GM18498 (cell line): Measurements from ENCODE around the gene CHRNA4.

Source experiments
- ATAC-seq: cut with Tn5 transposase; IDR thresholded peaks from one replicate; pipeline ENCODE4 v1.9.1; 2021; ENCODE audit warnings: mild to moderate bottlenecking, moderate library complexity; ENCODE audit not compliant: unreplicated experiment

The CHRNA4 gene

DNA sequence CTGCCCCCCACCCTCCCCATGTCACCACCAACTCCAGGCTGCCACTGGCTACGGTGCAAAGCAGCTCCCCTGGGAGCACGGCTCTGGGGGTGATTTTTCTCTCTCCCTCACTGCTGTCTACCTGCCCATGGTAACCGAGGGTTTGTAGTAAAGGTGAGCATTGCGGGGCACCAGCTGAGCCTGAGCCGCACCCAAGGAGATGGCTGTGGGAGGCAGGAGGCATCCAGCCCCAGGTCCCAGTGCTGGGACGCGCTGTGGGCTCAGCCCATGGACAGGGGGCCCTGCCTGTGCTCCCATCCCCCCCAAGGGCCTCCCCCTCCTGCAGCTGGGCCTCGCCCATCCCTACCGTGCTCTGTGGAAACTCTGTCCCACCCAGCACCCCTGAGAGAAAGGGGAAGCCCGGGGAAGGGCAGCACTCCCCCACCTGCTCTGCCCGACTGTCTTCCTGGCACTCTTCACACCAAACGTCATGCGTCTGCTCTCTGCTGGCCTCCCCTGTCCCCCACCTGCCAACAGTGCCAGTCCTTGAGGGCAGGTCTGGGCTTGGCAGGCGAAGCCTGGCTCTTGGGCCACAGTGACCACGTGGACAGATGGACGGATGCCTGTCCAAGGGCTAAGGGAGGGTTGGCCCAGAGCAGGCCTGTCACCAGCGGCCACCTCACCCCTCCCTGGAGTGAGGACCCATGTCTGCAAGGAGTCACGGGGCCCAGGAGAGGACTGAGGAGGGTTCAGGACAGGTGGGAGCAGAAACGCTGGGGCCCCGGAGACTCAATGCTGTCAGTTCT, 3.8 kb upstream of the CHRNA4 start:
- no peak for ATAC-seq

DNA sequence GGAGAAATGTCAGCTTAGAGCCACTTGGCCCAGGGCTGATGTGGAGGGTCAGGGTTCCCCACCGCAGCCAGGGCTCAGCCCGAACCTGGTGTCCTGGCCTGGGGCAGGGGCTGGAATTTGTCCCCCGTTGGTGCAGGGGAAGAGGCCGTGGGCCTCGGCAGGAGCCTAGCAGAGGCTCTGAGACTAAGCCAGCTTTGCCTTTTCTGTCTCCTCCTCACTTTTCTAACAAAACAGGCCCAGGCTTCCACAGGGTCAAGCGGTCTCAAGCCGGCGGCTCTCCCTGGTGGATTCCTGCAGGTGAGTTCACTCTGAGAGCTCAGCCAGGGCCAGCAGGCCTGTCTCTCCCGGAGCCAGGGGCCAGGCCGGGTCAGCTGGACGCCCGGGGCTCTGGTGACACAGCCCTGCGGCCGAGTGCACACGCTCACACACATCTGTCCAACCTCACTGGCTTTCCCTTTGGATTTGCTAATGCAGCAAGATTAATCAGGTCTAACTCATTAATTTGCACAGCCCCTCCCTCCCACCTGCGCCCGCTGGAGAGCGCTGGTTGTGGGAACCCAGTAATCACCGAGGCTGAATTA, 2.9 kb upstream of the CHRNA4 start:
- ATAC-seq: no peak

DNA sequence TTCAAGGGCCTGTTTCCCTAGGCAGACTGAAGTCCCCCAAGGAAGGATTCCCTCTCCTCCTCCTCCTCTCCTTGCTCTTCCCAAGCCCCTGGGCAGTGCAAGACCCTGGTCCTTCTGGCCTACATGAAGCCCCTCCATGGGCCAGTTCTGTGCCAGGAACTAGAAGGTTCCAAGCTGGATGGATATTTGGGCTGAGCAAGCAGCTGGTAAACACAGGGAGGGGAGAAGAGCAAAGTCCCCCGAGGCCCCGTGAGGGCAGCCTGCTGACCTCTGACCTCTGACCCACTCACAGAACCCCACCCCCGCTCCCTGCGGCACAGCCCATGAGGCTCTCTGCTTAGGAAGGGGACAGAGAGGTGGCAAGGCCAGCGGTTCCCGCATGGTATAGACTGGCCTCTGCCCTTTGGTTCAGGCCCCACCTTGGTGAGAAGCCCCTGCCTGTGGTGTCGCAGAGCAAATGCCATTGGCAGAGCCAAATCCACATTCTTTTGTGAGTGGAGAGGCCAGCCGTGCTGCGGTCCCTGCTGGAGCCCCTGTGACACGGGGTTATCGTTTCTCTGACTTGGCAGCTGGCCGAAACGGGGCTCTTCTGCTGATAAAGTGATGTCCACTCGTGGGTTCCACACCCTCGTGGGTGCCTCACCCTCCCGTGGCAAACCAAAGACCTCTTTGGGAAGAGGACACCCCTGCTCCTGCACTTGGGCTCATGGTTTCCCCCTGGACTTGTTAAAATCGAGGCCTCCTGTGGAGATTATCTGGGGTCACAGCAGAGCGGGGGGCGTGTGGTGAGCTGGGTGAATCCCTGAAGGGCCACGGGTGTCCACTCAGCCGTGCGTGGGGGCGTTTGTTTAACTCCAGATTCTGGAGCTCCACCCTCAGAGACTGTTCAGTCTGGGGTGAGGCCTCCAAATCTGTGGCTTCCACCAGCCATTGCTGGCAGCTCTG, 2.1 kb upstream of the CHRNA4 start:
- ATAC-seq: no peak

DNA sequence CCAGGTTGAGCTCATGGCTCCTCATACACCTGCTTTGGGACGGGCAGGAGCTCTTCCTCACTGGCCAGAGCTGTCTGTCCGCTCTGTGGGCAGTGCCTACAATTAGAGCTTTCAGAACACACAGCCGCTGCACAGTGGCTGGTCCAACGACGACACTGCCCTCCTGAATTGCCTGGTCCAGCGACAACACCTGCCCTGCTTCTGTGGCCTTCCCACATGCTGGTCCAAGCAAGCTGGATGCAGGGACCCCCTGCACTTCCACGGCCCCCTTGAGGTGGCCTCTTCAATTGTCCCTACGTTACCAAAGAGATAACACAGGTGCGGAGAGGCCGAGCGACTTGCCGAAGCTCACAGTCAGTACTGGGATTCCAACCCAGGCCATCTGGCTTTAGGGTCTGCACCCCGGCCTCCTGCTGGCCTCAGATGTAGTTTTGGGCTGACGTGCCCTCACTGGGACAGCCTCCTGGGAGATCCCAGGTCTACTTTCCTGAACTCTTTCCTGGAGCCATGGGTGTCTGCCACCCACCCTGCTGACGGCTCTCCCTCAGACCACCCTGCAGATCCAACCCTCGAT, 1.4 kb upstream of the CHRNA4 start:
- ATAC-seq: no peak

DNA sequence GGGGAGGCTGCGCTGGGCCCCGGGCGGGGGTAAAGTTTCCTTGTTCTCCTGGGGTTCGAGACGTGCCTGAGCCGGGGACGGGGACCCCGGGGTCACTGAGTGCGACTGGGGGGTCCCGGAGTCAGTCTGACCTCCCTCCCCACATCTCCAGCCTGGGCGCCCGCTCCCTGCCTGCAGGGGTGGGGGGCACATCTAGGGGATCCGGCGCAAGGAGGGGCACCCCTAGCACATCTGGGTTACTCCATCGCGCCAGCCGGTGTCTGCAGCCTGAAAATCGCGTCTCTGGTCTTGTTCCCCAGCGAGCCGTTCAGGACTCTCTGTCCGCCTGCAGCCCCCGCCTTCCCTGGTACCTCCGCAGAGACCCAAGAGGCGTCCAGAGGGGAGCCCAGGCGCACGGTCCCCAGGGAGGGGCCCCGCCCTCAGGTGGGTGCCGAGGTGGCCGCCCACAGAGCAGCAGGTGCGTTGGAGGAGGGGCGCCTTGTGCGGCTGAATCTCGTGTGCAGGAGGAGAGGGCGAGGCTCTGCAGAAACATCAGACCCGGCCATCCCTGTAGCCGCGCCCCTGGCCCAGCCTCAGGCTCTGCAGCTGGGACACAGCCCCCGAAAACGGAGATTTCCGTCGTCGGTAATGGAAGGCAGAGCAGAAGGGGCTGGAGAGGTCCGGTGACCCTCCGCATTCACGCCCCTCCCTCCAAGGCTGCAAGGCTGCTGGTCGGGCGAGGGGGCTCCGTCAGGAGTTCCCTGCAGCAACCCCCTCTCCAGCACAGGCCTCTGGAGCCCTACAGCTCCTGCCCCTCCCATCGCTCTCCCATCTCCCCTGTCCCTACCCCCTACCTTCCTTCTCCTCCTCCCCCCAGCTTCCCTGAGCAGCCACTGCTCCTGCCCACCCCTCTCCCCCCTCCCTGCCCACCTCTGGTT, 628 bp upstream of the CHRNA4 start:
- ATAC-seq: no peak

DNA sequence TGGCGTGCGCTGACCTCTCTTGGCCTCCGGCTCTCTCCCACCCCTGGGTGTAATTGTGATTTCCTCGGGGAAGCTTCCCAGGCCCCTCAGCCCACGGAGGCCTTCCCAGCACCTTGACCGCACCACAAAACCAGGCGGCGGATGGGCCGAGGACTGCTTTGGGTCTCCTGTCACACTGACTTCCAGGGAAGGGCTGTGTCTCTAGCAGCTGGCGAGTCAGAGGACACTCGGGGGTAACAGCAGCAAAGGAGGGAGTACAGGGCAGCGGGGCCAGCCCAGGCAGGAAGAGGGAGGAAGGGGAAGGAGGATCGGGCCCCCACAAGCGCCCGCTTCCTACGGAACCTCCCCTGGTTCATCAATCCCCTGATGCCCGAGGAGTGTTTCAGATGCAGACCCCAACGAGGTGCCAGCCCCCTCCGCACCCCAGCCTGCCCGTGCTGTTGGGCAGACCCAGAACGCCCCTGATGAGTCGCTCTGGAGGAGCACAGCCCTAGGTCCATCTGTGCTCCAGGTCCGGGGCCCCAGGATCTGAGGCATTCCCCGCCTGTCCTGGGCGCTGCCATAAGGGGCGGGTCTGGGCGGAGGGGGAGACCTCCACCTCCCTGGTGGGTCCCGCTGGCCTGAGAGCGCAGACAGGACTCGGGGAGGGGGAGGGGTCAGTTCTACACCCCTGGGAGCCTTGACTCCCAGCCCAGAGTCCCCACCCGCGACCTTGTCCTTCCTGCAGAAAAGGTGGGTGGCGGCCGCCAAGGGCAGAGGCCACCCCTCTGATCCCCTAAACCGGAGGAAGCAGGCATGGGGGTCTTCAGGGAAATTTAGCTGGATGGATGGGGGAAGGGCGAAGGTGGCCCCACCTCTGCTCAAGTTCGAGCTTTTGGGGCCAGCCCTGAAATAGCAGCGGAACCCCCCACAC, 956 bp downstream of the CHRNA4 start:
- no peak for ATAC-seq

DNA sequence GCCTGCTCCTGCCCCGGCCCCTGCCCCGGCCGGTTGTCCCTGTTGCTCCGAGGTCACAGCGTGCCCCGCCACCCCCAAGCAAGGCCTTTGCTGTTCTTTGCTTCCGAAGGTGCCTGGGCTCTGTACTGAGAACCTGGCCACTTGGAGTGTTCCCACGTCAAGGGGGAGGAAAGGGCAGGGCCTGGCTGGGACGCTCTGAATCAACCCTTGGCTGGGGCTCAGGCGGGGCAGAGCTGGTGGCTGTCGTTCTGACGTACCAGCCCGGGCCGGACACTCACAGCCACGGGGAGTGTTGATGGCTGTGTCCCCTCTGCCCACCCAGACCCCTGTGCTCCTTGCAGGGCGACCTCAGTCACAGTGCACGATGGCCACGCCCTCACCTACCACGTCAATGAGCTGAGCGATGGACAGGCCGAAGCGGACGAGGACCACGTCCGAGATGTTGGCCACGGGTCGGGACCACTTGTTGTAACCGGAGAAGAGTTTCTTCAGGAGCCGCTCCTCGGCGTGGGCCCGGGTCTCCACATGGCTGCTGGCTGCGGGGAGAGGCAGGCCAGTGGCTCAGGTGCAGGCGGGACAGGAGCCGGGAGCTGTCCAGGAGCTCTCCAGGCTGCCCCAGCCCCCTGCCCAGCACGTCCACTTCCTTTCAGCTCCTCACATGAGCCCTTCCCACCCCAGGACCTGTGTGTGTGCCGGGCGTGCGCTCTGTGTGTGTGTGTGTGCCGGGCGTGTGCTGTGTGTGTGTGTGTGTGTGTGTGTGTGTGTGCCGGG, 1.8 kb downstream of the CHRNA4 start:
- ATAC-seq: no peak

DNA sequence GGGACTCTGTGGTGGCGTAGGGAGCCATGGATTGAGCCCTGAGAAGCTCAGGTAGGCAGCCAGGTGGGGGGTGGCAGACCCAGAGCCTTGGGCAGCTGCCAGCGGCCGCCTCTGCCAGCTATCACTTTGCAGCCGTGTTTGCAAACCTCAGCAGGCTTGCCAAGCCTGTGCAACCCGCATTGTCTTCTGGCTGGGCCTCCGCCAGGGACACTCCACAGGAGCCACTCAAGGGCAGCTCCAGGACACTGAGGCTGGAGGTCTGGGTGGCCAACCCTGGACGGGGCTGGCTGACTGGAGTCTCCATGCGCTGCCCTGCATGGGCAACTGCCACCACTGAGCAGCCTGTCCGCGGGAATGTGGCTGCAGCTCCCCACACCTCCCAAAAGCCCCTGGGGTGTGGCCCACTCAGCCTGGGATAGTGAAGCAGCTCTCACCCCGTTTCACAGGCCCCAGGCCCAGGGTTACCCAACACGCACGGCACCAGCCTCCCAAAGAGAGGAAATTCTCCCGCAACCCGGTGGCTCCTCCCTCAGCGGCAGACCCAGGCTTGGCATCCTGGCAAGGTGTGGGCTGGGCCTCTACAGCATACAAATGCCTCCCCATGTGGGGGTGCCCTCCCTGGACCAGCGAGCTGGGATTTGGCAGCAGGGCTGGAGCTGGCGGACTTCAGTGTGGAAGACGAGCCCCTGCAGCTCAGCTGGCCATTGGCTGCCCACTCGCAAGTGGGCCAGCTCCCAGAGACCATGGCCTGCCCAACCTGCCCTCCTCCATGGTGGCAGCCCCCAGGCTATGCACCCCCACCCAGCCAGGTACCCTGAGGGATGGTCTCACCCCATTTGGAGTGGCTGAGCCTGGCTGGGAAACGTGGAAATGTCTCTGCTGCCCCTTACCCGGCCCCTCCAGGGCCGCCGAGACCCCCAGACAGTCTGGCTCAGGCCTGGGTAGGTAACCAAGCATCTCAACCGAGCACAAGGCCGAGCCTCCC, 2.9 kb downstream of the CHRNA4 start:
- no peak for ATAC-seq

DNA sequence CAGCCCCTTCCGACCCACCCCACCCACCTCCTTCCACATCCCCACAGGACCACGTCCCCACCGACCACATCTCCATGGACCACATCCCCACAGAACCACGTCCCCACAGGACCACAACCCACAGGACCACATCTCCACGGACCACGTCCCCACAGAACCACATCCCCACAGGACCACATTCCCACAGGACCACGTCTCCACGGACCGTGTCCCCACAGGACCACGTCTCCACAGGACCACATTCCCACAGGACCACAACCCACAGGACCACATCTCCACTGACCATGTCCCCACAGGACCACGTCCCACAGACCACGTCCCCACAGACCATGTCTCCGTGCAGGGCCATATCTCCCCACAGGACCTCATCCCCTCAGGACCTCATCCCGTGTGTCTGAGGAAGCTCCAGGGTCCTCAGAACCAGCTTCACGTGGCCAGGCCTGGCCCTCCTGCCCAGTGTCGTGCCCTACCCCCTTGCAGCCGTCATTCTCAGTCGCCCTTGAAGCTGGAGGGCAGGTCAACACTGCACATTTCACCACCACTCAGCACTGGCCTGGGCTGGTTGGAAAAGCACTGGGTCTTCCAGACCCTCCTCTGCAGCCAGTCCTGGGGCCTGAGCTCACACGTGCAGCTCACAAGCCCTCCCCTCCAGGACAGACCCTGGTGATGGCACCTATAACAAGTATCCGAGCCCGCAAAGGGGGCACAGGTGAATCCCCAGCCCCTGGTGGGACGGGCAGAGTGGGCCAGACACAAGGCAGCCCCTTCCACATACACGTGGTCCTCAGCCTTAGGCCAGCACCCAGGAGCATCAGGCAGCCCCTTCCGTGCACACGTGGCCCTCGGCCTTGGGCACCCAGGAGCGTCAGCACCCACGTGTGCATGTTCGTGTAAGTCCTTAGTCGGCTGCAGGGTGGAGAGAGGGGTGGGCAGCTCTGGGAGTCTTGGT, 3.9 kb downstream of the CHRNA4 start:
- no peak for ATAC-seq

DNA sequence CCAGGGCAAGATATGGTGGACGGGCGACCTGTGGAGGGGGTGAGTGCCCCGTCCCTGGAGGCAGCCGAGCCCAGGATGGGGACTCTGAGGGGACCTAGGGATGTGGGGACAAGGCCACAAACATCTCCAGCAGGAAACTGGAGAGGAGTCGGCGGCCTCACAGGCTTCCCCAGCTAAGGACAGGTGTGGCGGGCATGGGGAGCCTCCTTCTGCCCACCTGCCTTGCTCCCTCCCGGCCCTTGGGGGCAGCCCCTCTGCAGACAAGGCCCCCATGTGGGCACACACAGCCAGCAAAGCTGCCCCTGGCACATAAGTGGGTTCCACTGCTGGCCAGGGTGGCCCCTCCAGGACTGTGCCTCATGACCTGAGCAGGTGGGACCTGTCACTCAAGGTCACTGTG, 4.6 kb downstream of the CHRNA4 start:
- ATAC-seq: no peak

DNA sequence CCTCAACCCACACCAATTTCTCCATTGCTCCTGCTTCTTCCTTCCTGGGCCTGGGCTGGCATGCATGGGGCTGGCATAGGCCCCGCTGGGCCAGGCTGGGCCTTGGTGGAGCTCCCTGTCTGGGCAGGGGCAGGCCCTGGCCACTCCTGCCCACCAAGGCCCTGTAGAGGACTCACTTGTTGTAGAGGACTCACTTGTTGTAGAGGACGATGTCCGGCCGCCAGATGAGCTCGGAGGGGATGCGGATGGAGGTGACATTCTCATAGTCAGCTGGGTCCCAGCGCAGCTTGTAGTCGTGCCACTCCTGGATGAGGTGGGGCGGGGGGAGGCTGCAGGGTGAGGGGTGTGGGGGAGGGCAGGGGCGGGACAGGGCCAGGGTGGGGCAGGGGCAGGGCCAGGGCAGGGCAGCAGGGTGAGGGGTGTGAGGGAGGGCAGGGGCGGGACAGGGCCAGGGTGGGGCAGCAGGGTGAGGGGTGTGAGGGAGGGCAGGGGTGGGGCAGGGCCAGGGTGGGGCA, 5.3 kb downstream of the CHRNA4 start:
- no peak for ATAC-seq

DNA sequence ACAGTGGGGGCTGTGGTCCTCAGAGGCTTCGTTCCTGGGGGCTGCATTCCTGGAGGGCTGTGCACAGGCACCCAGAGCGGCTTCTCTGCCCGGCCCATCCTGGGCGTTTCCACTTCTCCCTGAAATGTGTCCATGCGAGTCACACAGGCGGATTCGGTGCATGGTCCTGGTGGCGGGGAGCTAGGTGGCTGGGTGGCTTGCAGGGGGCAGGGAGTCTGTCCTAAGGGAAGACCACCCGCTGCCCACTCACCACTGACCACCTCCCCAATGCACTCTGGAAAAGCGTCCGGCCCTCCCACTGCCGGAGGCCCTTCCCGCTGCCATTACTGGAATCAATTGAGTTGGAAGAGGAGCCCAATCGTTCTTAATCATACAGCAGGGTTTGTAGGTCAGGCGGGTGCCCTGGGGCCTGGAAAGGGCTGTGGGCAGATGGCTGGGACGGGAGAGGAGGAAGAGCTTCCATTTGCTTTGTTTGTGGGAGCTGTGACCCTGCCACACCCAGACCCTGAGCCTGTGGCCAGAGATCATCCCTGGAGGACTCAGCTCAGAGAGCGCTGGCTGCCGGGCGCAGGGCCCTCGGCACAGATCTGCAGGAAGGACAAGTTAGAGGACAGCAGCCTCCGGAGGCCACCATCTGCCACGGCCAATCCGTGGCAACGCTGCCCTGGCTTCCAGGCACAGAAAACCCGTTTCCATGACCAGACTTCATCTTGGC, 6.4 kb downstream of the CHRNA4 start:
- ATAC-seq: no peak

DNA sequence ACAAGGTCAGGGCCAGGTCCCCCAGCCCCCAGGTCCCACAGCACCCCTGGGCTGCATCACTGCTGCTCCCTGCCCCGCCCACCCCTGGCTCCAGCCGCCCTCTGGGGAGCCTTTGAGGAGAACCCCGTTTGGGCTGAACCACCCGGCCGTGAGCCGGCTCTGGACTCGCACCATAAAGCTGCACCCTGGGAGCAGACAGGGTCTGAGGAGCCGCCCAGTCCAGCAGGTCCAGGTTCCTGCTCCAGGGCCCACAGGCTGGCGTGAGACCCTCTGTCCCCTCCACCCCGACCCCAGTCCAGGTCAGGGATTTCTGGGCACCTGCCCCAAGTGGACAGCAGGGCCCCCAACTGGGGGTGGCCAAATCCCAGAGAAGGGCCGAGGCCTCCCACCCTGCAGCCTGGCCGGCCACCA, 8.3 kb downstream of the CHRNA4 start:
- ATAC-seq: no peak

DNA sequence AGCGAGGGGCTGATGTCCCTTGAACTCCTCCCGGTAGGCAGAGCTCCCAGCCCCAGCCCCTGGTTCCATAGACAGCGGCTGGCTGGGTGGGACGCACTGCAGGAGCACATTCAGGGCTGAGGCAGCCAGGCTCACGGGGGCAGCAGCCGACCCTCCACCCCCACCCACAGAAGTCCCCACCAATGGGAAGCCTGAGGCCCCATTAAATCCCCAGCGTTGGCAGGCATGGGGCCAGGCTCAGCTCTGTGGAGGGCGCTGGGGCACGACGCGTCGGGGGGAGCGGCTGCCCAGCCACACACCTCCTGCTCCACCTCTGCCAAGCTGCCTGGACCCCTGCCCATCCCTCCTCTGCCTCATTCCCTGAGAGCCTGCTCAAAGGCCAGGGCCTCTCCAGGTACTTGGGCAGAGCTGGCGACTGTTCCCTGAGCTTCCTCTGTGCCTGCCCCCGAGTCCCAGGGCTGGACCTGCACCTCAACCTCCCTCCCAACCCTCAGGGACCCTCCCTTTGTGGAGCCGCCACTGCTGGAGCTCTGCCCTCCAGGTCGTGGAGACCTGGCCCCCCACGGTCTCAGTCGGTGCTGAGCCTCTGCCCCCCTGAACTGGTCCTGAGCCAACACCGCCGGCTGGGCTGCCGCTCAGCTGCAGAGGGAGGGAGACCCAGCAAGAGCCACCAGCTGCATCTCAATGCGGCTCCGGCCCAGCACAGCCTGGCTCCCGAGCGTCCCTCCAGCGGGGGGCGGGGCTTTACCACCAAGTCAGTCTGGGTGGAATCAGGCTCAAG, 9.1 kb downstream of the CHRNA4 start:
- no peak for ATAC-seq

DNA sequence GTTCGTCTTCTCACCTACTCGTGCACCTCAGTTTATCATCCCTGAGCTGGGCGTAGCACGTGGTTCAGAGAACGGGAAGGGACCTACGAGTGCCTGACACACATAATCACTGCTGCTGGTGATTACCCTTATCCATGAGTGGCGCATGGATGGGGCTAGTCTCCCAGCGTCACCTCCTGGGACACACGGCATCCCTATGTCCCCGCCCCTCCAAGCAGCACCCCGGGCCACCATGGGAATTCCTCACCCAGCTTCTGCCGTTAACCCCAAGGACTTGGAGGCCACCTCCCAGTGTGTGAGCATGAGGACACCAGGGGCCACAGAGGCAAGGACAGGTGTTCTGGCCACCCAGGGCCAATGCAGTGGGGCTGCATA, 9.8 kb downstream of the CHRNA4 start:
- ATAC-seq: no peak
